ENCODE results near the gene CDK17. TPM values are rescaled to one million over a fixed set of nuclear protein-coding genes. Genes with fewer than 3 reads are reported as not detected.
"Not testable (repeated sequence)": the region's sequence is repeated elsewhere in the genome, so short reads cannot be mapped to it uniquely, and the experiment has no call there.

Gene CDK17
- total RNA-seq, 1 donor from 2014 or later = 47.1 TPM

GRCh38 chr12:96352161-96352835, 47.9 kb downstream of the CDK17 start:
- H3K36me3 ChIP-seq = no peaks in the 10 kb centered on the region
- ATAC-seq (peak; percentile 40), DNase-seq (no peak)
- TF ChIP-seq CTCF (IDR thresholded peaks at IDR 0.05) = no peak
- no peak overlapping the region for H3K27ac ChIP-seq
- peaks cover 32% of the 10 kb centered on the region for H3K4me1 ChIP-seq
- H3K9me3 ChIP-seq = no peaks in the 10 kb centered on the region
- intact Hi-C loops (cut with DNase I) = no loop called here
- no peaks in the 10 kb centered on the region for H3K27me3 ChIP-seq
- H3K4me3 ChIP-seq = no peak overlapping the region

GRCh38 chr12:96350982-96351381, 49.3 kb downstream of the CDK17 start:
- Histone ChIP-seq H3K27ac (no peak overlapping the region), H3K4me3 (no peak overlapping the region), H3K9me3 (no peaks in the 10 kb centered on the region), H3K36me3 (no peaks in the 10 kb centered on the region), H3K4me1 (peaks cover 32% of the 10 kb centered on the region), H3K27me3 (no peaks in the 10 kb centered on the region)
- no peak for DNase-seq
- peak; percentile 86 for ATAC-seq
- no peak for TF ChIP-seq CTCF (IDR thresholded peaks at IDR 0.05)
- intact Hi-C loops (cut with DNase I) = no loop called here

- no peak for TF ChIP-seq CTCF (IDR thresholded peaks at IDR 0.05)
- DNase-seq (no peak), ATAC-seq (peak; percentile 62)
- H3K4me3 ChIP-seq = peak overlapping the region; percentile 22
- no peaks in the 10 kb centered on the region for H3K36me3 ChIP-seq
- peak overlapping the region; percentile 31 for H3K27ac ChIP-seq
- H3K27me3 ChIP-seq = no peaks in the 10 kb centered on the region
- H3K4me1 ChIP-seq = peaks cover 12% of the 10 kb centered on the region
- H3K9me3 ChIP-seq = peaks cover 15% of the 10 kb centered on the region
- intact Hi-C loops (cut with DNase I) = no loop called here
Measured at GRCh38 chr12:96347130-96347699, 53.0 kb downstream of the CDK17 start.

- H3K4me3 ChIP-seq = peak overlapping the region; percentile 22
- not testable (repeated sequence) for H3K27me3 ChIP-seq
Measured at GRCh38 chr12:96346716-96347115, 53.5 kb downstream of the CDK17 start.

GRCh38 chr12:96344124-96344695, 56.0 kb downstream of the CDK17 start:
- peaks cover 15% of the 10 kb centered on the region for H3K9me3 ChIP-seq
- TF ChIP-seq CTCF (IDR thresholded peaks at IDR 0.05) = no peak
- no peak for ATAC-seq
- no peaks in the 10 kb centered on the region for H3K4me1 ChIP-seq
- H3K4me3 ChIP-seq = no peak overlapping the region
- H3K36me3 ChIP-seq = no peaks in the 10 kb centered on the region
- H3K27ac ChIP-seq = no peak overlapping the region
- no peak for DNase-seq
- intact Hi-C loops (cut with DNase I) = no loop called here
- H3K27me3 ChIP-seq = no peaks in the 10 kb centered on the region

More at GRCh38 chr12:96346716-96347115, 53.5 kb downstream of the CDK17 start:
- H3K27ac ChIP-seq = peak overlapping the region; percentile 31
- peak; percentile 32 for ATAC-seq
- intact Hi-C loops (cut with DNase I); H3K36me3 ChIP-seq; DNase-seq; H3K4me1 ChIP-seq: not testable (repeated sequence)
- H3K9me3 ChIP-seq = peaks cover 15% of the 10 kb centered on the region

GRCh38 chr12:96343347-96343954, 56.8 kb downstream of the CDK17 start:
- no peaks in the 10 kb centered on the region for H3K36me3 ChIP-seq
- intact Hi-C loops (cut with DNase I) = no loop called here
- peak; percentile 58 for ATAC-seq

GRCh38 chr12:96339666-96340065, 60.6 kb downstream of the CDK17 start:
- ATAC-seq; intact Hi-C loops (cut with DNase I); H3K9me3 ChIP-seq: not testable (repeated sequence)

More at GRCh38 chr12:96343347-96343954, 56.8 kb downstream of the CDK17 start:
- TF ChIP-seq CTCF (IDR thresholded peaks at IDR 0.05) = no peak
- Histone ChIP-seq H3K9me3 (peaks cover 15% of the 10 kb centered on the region), H3K27me3 (no peaks in the 10 kb centered on the region), H3K4me3 (no peak overlapping the region), H3K4me1 (no peaks in the 10 kb centered on the region), H3K27ac (no peak overlapping the region)
- no peak for DNase-seq

More at GRCh38 chr12:96339666-96340065, 60.6 kb downstream of the CDK17 start:
- DNase-seq, H3K36me3 ChIP-seq, H3K4me1 ChIP-seq, H3K27me3 ChIP-seq, H3K27ac ChIP-seq, H3K4me3 ChIP-seq: not testable (repeated sequence)

Data from upper lobe of right lung (tissue), 1 donor.